GM18499 (cell line): Measurements from ENCODE around the gene CAV2.

Experiments
- ATAC-seq: cut with Tn5 transposase; IDR thresholded peaks from one replicate; pipeline ENCODE4 v1.9.1; 2021; ENCODE audit warnings: moderate number of reproducible peaks; ENCODE audit not compliant: insufficient read depth, unreplicated experiment

Gene CAV2

DNA sequence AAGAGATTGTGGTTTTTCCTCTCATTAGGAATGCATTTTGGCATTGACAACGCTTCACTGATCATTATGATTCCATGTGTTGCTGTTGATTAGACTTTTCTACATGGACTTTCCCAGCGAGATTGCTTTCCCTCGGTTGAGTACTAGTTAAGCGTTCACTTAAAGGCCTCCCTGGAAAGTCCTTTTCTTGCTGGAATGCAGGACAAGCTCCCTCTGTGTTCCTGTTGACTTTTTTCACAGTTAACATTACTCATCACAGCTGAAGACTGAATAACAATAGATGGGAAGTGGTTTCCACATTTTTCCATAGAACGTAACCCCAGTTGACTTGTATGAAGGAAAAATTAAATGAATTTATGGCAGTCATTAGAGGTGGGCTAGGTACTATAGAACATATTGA, 22.7 kb downstream of the CAV2 start:
- no peak for ATAC-seq

DNA sequence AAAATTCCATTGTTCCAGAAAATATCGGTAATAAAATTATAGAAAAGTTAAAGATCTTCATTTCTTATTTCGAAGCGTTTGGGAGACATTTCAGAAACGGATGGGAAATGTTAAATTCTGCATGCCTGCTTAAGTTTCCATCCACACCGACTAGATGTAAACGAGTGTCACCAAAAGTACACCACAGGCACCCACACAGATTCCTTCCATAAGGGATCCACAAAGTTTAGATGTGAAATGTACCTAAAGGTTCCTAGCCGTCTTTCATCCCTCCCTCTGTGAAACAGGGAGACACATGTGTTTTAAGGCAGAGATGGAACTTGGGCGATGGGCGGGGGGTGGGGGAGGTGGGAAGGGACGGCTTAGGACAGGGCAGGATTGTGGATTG, 24.7 kb downstream of the CAV2 start:
- ATAC-seq: no peak

DNA sequence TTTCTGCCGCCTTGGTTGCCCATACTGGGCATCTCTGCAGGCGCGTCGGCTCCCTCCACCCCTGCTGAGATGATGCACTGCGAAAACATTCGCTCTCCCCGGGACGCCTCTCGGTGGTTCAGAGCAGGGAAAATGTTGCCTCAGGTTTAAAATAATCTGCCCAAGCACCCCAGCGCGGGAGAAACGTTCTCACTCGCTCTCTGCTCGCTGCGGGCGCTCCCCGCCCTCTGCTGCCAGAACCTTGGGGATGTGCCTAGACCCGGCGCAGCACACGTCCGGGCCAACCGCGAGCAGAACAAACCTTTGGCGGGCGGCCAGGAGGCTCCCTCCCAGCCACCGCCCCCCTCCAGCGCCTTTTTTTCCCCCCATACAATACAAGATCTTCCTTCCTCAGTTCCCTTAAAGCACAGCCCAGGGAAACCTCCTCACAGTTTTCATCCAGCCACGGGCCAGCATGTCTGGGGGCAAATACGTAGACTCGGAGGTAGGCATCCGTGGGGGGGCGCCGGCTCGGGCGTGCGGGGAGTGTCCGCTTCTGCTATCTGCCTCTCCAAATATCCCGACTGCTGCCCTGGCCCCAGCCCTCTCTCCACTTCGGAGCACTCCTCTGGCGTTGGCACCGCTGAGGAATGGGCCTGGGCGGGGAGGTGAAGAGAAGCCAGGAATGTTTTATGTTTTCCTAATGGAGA, 25.2 kb downstream of the CAV2 start, which contains the start of gene CAV1:
Gene CAV1, plus strand, starts transcription at position 428 of the 689 bp plus-strand sequence. Its CDS starts 27 bp downstream, at position 455.
- ATAC-seq: no peak

DNA sequence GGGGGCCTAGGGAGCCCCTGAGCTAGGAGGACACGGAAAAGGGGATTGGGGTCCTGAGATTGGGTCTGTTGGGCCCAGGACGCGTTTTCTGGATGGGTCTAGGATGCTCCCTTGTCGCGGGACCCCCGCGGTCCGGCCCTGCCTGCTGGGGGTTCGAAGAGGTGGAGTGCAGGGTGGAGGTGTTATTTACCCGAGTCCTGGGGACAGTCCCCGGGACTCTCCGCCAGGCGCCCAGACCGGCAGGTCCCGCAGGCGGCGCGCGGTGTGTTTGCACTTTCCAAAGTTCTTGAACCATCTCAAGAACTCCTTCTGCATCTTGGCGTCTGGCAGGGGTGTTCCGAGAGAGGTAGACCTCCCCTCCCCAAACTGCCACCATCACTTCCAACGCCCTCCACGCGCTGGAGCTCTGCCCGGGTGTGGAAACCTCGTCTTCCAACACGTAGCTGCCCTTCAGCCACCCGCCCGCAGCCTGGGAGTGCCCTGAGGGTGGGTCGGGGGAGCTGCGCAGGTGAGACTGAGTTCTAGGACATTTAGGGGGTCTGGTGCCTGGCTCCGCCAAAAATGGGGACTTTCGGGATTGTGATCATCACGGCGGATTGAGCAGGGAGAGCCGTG, 25.9 kb downstream of the CAV2 start:
- ATAC-seq: no peak

- ATAC-seq: peak; percentile 84
Observed at GRCh38 chr7:116525913-116526861, 26.6 kb downstream of the CAV2 start.

- ATAC-seq: no peak
Observed at GRCh38 chr7:116526897-116527296, 27.4 kb downstream of the CAV2 start.

DNA sequence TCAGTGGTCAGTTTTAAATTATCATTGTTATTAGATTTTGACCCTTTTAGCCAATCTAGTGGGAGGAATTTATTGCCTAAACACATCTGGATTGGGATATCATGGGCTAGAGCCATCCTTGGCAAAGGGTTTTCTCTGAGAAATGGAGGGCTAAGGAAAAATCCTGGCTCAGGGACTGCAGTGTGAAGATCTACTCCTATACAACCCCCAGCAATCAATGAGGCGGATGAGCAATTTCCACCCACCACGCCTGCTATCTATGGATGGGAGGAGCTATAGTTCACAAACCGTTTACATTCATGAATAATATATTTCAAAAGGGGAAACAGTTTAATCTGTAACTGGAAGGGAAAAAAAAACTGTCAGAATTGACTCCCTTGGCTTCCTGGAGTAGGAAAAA, 28.0 kb downstream of the CAV2 start:
- ATAC-seq: no peak

DNA sequence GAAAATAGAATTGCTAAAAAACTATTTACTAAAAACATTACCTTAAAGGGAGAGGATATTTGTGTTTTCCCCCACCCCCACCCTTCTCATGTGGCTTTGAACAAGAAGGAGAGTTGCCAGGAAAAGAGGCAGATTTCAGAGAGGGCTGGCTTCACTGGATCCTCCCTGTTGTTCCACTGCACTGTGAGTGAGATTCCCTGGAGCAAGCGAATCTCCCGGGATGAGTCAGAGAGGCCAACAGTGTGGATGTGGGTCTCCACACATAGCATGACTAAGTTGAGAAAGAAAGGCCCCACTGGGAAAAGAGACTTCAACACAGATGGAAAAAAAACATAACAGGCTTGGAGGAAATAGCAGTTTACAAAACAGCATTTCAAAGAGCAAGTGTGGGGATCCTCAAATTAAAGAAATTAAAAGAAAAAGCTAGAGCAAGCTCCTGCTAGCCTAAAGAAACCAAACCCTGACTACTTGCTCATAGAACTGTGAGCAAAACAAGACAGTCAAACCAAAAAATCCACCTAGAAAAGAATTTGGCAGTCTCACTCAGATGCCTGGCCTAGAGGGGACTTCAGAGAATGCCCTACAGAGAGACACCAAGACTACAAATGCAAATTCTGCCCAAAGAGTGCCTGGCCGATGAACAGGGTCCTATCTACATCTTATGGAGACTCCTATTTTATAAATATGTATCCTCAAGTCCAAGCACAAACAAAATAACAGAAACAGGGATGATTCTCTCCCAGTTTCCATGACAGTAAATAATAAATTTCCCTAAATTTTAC, 28.7 kb downstream of the CAV2 start:
- no peak for ATAC-seq

DNA sequence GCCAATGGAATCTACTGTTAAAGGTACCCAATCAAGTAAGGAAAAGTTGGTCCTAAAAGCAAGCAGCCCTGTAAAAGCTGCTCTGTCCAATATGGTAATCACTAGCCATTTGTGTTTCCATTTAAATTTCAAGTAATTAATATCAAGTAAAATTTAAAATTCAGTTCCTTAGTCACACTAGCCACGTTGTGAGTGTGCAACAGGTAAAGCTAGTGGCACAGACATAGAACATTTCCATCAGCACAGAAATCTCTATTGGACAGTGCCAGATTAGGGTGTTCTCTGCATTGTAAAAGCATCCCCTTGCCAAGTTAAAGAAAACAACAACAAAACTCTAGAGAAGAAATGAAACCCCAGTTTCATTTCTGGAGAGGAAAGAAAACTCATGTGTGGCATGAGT, 29.7 kb downstream of the CAV2 start:
- ATAC-seq: no peak

GRCh38 chr7:116530107-116530820, 30.7 kb downstream of the CAV2 start:
- ATAC-seq: no peak

- no peak for ATAC-seq
Observed at GRCh38 chr7:116532102-116532688, 32.7 kb downstream of the CAV2 start.

DNA sequence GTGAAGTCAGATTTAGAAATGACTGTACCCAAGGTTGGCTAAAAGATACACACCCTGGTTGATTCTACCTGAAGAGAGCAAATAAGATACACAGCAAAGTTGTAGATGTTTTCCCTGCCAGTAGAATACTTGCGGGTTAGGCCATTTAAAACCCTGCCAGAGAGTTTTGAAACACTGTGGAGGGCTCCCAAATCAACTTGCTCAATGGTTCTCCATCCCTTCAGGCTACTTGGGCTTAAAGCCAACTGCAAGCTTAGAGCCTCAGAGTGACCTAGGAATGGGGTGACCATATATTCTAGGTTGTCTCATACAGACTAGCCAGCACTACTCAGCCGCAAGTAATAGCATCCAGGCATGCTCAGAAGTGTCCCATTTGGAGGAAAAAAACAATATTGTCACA, 35.3 kb downstream of the CAV2 start:
- ATAC-seq: no peak

DNA sequence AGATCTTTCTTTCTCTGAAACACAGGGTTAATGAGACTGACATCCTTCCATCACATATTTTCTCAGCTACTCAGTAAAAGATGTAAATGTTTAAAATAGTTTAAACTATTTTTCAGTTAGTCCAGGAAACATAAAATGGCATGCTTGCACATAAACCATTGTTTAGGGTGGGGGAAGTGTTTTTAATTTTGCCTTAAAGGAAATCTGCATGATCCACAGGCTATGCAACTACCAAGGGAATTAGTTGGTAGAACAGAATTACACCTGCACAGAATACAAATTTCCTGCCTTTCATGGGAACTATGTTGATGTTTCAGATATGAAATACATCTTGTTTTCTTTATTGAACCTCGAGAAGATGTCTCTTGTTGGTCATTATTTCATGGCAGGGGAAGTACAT, 35.9 kb downstream of the CAV2 start:
- no peak for ATAC-seq

- no peak for ATAC-seq
Observed at GRCh38 chr7:116538138-116538537, 38.6 kb downstream of the CAV2 start.

- ATAC-seq: no peak
Observed at GRCh38 chr7:116539879-116540278, 40.3 kb downstream of the CAV2 start.

DNA sequence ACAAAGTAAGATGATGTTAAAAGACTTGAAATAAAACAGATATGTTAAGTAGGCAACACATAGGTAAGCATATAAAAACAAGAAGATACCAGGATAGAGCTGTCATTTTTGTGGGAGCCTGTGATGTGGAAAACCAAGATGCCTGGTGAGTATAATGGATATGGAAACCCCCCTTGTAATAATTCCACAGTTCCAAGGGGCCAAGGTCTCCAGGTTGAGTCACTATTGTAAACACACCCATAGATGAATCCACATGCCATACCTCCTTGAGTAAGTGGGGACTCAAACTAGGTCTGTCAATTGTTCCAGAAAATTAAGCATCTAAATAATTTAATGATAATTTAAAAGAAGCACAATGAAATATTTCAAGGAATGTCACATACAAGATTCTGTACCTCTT, 41.2 kb downstream of the CAV2 start:
- no peak for ATAC-seq

DNA sequence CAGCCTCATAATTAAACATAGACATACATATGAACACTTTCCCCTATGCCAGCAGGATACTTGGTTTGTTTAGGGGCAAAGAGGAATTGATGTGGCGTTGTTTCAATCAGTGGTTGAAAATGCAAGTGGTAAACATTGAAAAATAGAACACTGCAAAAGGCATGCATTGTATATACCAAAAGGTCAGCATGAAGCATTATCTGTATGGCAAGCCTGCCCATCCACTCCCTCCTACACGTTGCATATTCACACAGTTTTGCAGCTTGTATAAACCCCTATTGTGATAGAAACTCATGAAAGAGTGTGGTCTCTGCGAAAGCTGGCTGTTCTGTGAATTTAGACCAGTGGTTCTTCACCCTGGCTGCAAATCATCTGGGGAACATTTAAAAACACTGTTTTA, 42.4 kb downstream of the CAV2 start:
- ATAC-seq: no peak

DNA sequence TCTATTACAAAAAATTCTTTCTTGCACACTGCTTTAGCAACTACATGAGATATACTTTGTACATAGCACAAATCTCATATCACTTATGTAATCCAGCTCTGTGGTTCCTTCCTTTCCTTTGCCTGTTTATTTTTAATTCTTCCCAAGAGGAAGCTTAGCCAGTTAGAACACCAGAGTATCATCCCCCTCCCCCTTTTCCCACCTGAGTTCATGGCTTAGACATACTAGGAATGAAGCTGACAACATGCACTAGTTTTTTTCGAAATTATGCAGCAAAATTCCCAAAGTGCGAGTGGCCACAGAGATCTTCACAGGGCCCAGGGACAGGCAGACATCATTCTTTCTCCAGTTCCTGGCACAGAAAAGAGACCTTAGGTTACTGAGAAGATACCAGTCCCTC, 43.1 kb downstream of the CAV2 start:
- no peak for ATAC-seq

- ATAC-seq: no peak
Observed at GRCh38 chr7:116543664-116544063, 44.1 kb downstream of the CAV2 start.
